Measurements from ENCODE around the gene PADI2.

Gene PADI2

GRCh38 chr1:17140279-17140678 lies 21.0 kb upstream of the PADI2 start:
- DNase-seq (ENCODE audit: low read depth, low spot score) = no peak

GRCh38 chr1:17139637-17140036 lies 20.4 kb upstream of the PADI2 start:
- DNase-seq (ENCODE audit: low read depth, low spot score) = no peak

GRCh38 chr1:17137441-17137840 lies 18.2 kb upstream of the PADI2 start:
- DNase-seq (ENCODE audit: low read depth, low spot score) = no peak

- DNase-seq (ENCODE audit: low read depth, low spot score) = no peak
Measured at GRCh38 chr1:17136936-17137335, 17.7 kb upstream of the PADI2 start.

GRCh38 chr1:17136145-17136544 lies 16.9 kb upstream of the PADI2 start:
- no peak for DNase-seq (ENCODE audit: low read depth, low spot score)

- DNase-seq (ENCODE audit: low read depth, low spot score) = no peak
Measured at GRCh38 chr1:17135530-17135929, 16.3 kb upstream of the PADI2 start.

GRCh38 chr1:17134724-17135123 lies 15.5 kb upstream of the PADI2 start:
- no peak for DNase-seq (ENCODE audit: low read depth, low spot score)

- DNase-seq (ENCODE audit: low read depth, low spot score) = no peak
Measured at GRCh38 chr1:17134034-17134433, 14.8 kb upstream of the PADI2 start.

- no peak for DNase-seq (ENCODE audit: low read depth, low spot score)
Measured at GRCh38 chr1:17130138-17130635, 10.9 kb upstream of the PADI2 start.

GRCh38 chr1:17128361-17128760 lies 9.1 kb upstream of the PADI2 start:
- no peak for DNase-seq (ENCODE audit: low read depth, low spot score)

- DNase-seq (ENCODE audit: low read depth, low spot score) = no peak
Measured at GRCh38 chr1:17125756-17126237, 6.5 kb upstream of the PADI2 start.

GRCh38 chr1:17123196-17124045 lies 4.2 kb upstream of the PADI2 start:
- DNase-seq (ENCODE audit: low read depth, low spot score) = no peak

- no peak for DNase-seq (ENCODE audit: low read depth, low spot score)
Measured at GRCh38 chr1:17122521-17123164, 3.4 kb upstream of the PADI2 start.

- DNase-seq (ENCODE audit: low read depth, low spot score) = no peak
Measured at GRCh38 chr1:17121881-17122280, 2.6 kb upstream of the PADI2 start.

- DNase-seq (ENCODE audit: low read depth, low spot score) = no peak
Measured at GRCh38 chr1:17120962-17121837, 1.9 kb upstream of the PADI2 start.

GRCh38 chr1:17120481-17120877 lies 1.2 kb upstream of the PADI2 start:
- DNase-seq (ENCODE audit: low read depth, low spot score) = no peak

GRCh38 chr1:17119773-17120480 lies 676 bp upstream of the PADI2 start:
- no peak for DNase-seq (ENCODE audit: low read depth, low spot score)

- DNase-seq (ENCODE audit: low read depth, low spot score) = no peak
Measured at GRCh38 chr1:17118706-17119075, 560 bp downstream of the PADI2 start.

GRCh38 chr1:17118268-17118667 lies 983 bp downstream of the PADI2 start:
- DNase-seq (ENCODE audit: low read depth, low spot score) = no peak

GRCh38 chr1:17117451-17118265 lies 1.6 kb downstream of the PADI2 start:
- no peak for DNase-seq (ENCODE audit: low read depth, low spot score)
